Stimulated activated CD4-positive, alpha-beta T cell treated with anti-CD3 and anti-CD28 coated beads, Interleukin-1b, Interleukin-23, amount 100 ng/mL, for 24 hours (primary cell): ENCODE data around the gene TRHDE.
"Not testable (repeated sequence)": the region's sequence is repeated elsewhere in the genome, so short reads cannot be mapped to it uniquely, and the experiment has no call there.

Source experiments
- DNase-seq, 4 experiments: peaks; one replicate each; pipeline ENCODE4 v3.0.0-alpha.2; 2020; ENCODE audit warnings: low read depth in 4 of 4, low spot score in 1 of 4

Gene TRHDE

DNA sequence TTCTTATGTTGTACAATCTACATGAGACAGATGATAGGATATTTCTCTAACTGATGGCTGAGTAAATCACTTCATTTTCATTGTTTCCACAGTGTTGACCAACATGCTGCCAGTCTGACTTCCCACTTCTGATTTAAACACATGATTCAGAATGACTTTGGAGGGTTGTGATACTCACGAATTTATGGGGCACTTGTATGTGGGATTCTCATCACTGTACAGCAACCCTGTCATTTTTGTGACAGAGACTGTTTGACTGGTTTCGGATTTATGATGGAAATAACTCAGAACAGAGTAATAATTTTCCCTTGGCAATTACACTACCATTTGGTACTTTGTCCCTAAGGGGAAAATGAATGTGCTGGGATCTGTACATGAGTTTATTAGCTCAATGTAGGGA is 333.8 kb downstream of the TRHDE start:
- no peak for DNase-seq

DNA sequence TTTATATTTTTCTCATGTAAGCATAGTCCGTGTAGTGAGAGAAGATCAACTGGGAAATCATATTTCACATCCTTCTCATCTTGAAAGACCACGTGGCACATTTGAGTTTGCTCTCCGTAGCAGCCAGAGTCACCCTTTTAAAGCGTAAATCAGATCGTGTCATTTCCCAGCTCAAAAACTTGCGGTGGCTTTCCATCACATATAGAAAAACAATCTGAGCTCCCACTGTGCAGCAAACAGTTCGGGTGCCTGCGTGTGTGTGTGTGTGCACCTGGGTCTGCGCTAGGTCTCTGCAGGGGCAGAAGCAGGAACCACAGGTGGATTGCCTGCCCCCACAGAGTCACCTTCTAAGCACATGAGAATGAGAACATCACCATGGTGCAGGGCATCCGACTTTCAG is 338.2 kb downstream of the TRHDE start:
- no peak for DNase-seq

DNA sequence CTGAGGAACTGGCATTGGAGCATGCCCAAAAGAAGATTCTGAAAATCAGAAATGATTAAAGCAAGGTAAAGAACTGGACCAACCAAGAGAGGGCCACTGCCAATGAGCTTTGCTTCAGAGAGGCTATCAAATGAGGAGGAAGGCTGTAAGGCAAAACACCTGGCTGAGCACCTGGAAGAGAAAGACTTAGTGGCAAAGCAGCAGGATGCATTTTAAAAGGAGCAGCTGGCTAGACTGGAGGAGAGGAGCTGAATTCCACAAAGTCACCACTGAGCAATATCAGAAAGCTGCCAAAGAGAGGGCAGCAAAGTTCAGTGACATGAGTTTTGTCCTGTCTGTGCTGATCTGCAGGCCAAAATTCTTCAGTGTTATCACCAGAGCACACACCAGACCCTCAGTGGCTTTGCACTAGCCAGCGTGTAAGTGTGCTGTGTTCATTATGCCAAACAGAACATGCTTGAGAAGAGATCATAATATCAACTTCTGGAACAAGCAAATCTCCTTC is 338.7 kb downstream of the TRHDE start:
- DNase-seq = no peak

DNA sequence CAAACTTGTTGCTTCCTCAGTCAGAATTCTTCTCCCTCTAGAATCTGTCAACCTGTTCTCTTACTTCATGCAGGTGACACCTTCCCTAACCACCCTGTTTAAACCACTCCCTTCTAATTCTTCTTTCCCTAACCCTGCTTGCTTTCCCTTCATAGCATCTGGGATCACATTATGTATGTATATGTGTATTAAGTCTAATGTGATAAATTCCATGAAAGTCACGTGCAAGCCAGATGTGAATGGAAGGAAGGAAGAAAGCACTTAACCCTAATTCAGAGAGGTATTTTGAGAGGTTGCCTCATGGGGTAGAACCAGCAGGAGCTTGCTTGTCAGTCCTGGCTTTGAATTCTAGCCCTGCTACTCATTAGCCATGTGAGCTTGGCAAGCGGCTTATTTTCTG is 340.0 kb downstream of the TRHDE start:
- DNase-seq = no peak

DNA sequence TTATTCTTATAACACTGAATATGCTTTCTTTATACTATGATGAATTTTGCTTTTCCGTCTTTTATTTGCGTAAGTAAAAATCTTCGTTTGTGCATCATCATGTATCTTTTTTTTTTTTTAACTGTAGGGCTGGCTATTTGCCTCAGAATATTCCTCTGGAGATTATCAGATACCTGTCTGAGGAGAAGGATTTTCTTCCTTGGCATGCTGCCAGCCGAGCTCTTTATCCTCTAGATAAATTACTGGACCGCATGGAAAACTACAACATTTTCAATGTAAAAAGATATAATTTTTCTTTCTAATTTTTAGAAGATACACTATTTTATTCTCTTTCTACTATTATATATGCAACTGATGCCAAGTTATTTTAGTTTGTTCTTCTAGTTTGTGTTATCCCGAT is 346.6 kb downstream of the TRHDE start:
- DNase-seq = no peak

DNA sequence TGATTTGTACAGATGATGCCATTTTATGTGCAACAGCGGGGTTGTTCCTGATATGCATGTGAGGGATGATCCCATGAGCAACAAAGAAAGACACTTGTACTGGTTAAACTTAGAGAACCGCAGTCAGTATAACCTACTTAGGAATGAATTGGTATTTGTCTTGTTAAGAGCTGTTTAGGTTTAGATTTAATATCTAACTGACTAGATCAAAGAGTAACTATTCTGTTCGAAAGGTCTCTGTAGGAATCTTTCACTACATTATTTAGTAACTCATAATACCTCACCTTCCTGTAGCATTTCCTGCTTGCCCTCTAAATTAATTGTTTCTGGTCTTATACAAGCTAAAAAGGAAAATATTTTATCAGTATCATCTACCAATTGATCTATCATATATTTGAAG is 350.4 kb downstream of the TRHDE start:
- DNase-seq = no peak

DNA sequence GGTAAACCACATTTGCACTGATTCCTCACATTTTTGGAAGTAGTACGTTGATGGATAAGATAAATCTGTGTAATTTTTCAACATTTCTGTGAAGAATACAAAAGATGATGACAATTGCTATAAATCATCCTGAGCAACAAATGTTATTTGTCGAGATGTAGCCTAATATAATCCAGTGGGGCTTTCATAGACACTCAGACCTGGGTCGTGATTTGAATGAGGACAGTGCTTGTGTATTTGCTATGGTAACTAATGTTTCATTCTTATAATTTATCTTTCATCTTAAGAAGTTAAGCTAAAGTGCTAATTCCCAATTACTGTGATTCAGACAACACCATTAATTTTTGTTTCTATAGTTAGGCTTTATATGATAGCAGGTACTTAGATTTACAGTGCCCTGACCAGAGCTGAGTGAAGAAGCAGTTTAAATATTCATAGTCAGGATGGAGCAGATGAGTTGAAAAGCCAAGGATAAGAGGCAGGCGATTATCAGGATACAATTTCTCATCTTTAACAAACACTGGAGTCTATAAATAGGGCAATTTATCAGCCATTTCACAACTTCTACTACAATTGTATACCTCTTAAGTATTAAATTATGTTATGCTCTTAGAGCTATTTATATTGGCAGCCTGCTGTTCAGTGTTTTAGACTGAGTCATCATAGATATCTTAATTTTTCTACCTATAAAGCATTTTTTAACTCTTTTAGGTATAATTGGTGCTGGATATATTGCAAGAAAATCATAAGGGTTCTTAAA is 359.9 kb downstream of the TRHDE start:
- DNase-seq = no peak

DNA sequence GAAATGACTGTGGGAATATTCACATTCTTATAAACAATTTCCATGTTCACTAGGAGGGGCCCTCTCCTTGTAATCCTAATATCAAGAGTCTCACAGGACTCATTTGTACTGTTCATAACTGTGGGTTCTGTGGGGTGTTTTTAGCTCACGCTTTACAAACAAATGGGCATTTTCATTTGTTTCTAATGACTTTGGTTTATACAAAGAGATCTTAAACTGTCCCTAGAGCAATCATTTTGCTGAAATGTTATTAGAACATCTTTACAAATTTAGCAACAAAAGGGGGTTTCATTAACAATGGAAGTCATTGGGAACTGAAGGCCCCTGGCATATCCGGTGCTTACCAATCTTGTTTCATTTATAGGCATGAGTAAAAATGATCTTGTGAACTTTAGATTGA is 370.5 kb downstream of the TRHDE start:
- no peak for DNase-seq

DNA sequence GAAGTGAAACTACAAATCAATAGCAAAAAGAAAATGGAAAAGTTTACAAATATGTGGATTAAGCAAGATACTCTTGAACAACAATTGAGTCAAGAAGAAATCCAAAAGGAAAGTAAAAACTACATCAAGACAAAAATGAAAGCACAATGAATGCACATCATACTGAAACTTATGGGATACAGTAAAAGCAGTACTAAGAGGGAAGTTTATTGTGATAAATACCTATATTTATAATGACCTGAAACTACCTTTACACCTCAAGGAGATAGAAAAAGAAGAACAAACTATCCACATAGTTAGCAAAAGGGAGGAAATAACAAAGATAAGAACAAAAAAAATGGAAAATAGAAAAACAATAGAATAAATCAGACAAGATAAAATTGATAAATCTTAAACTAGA is 375.0 kb downstream of the TRHDE start:
- DNase-seq = no peak

DNA sequence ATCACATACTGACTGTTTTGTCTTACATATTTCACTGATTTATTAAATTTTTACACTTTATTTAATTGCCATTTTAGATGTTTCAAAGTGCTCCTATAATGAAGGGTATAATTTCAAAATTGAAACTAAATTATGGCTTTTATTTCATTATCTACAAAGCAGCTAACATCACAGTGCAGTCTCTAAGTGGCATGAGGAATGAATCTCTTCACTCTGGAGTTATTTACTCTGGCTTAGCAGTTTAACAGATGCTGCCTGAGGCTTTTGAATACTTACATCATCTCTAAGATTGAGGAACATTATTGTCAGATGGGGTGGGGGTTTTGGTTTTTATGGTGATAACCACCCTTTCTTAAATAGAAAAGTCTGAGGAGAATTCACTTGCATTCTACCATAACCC is 386.4 kb downstream of the TRHDE start:
- DNase-seq = no peak

DNA sequence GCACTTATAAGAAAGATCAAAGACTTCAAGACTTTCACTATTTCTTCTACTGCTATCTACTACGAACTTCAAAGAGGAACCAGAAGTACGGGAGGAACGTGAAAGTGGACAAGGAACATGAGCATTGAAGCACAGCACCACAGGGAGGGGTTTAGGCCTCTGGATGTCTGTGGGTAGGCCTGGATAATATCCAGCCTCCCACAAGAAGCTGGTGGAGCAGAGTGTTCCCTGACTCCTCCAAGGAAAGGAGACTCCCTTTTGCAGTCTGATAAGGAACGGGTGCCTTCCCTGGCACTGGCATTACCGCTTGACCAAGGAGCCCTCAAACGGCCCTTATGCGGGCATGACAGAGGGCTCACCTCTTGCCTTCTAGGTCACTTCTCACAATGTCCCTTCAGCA is 388.0 kb downstream of the TRHDE start:
- DNase-seq = not testable (repeated sequence)

DNA sequence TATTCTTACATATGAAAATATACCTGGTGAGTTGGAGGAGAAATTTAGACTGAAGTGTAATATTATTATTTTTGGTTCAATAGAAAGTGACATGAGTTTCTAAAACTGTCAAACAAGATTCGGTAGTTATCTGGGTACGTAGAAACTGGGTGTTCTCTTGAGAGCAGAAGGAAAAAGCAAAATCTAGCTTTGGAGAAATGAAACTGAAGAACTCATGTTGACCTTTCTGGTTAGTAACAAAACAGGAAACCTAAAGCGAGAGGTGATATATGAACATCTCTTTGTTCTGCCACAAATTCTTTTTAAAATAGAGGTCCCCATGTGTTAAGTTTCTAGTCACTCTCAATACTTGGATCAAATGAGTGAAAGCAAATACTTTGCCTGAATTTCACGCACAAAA is 401.7 kb downstream of the TRHDE start:
- DNase-seq = no peak

DNA sequence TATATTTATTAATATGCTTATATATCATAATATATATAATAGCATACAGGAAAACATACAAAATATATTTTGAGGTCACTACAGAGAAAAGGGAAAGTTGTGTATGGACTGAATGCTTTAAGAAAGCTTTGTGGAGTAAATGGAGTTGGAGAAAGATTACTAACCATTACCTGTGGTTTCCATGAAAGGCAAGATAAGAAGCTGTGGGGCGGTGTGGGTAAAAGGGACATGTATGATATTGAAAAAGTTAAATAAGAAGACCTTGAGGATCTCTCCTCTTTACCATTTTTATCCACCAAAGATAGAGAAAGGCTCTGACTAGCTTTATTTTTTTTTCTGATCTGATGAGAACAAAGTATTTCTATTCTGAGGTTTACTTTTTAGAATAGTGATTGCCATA is 404.4 kb downstream of the TRHDE start:
- DNase-seq = no peak

DNA sequence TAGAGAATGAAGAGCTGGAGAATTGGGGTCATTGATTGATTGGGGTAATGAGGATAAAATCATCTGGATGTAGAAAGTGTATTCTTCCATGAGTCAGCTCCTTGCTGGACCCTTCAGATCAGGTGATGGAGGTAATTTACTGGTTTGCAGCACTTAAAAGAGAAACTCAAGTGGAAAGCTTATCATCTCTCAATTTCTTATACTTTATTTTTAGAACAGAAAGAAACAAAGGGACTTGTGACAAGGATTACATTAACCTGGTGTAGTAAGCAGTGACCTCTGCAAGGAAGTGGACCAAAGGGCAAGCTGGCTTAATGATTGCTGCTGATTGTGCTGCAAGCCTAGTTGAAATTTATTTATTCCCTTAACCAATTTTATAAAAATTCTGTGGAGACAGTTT is 405.0 kb downstream of the TRHDE start:
- DNase-seq = no peak

DNA sequence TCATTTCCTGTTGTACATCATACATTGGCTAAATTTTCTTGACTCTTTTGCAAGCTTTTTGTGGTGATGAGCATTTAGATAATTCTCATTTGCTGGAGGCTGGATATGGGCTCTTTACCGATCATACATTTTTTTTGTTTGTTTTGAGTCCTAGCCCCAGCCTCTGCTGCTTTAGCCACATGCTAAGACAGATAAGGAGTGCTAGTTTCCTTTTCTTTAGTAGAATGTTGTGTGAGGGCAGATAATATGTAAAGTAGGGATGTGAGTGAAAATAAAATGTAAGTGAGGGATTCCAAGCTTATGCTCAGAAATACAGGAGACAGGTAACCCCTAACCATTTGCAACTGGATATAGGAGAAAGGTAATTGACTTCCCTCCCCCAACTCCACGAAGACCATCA is 405.7 kb downstream of the TRHDE start:
- DNase-seq = no peak

DNA sequence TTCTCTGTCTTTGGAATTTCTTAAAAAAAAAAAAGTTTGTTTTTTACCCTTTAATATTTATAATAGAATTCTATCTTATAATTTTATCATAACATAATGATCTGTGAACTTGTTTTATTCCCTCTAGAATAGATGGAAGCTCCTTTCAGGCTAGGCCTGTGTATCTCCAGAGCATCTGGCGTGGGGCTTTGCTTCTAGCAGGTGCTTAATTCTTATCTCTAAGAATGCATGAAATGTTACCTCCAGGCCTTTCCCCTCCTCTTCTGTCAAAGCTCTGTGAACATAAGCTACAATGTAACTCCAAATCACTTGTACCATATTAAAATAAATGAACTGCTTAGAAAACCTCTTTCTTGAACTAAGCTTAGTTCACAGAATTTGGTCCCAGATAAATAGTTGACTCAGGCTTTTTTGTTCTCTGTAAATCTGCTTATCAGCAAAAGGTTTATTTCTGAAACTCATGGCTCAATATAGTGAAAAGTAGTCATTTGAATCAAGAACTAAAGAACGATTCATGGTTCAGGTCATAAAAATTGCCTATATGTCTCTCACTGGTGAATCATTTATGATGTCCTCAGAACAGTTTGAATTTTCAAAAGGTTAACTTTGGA is 407.1 kb downstream of the TRHDE start:
- DNase-seq = no peak

DNA sequence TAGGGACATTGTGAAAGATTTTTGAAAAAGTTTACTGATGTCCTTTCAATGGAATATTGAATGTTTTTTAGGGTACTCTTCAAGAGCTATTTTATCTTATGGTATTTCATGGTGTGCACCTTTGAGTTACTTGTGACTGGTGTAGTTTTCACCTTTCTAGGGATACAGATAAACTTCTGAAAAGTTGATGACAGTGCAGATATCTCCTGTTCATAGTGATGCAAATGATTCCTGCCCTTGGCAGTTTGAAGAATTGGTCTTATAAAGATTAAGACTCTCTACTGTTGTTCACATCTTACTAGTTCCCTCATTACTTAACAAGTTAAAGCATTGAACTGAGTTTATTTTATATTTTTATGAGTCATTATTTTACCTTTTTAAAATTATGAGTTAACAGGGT is 408.9 kb downstream of the TRHDE start:
- no peak for DNase-seq

DNA sequence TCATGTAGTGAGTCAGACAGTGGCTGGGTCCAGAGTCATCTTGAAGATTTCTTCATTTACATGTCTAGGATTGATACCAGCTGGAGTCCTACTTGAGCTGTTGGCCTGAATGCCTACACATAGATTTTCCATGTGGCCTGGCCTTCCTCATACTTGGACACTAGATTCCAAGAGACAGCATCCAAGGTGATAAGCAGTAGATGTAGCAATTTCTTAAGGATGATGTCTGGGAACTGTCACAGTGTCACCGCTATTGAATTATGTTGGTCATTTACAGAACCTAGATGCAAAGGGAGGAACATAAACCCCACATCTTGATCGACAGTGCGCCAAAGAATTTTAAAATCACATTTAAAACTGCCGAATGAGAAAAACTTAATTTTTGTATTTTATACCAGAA is 412.3 kb downstream of the TRHDE start:
- no peak for DNase-seq

DNA sequence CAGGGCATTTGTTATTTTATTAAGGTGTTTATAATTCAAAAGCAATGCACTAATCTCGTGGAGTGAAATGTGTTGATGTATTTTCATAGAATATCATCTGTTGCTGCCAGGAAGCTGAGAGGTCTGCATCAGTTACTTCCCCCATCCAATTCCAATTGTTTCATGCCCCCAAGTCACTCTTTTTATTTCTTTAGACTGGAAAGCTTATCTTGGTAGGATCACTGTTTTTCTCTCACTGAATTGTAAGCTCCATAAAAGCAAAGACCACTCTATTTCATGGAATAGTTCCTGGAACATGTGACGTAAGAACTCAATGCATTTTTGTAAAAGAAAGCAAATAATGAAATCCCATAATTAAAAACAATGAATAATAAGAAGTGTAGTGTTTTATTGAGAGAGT is 420.2 kb downstream of the TRHDE start:
- no peak for DNase-seq

DNA sequence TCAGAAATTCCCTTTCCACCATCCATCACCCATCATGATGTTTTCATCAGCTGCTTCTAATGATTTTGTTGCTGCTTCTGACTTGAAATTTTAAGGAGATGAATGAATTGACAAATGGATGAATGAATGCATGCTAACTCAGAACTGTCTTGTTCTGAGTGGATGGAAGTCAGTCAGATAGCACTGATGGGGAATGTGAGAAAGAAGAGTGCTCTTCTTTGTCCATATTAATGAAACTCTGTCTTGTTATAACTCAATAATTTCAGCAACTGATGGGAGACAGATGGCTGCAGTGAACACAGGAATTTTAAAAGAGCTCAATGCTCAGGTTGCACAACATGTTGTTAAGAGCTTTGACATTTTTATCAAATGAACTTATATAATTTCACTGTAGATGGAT is 422.0 kb downstream of the TRHDE start:
- DNase-seq = no peak

DNA sequence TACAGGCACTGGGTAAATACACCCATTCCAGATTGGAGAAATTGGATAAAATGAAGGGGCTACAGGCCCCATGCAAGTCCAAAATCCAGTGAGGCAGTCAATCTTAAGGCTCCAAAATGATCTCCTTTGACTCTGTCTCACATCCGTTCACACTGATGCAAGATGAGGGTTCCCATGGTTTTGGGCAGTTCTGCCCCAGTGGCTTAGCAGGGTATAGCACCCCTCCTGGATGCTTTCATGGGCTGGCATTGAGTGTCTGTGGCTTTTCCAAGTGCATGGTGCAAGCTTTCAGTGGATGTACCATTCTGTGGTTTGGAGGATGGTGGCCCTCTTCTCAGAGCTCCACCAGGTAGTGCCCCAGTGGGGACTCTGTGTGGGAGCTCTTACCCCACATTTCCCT is 427.2 kb downstream of the TRHDE start:
- no peak for DNase-seq

DNA sequence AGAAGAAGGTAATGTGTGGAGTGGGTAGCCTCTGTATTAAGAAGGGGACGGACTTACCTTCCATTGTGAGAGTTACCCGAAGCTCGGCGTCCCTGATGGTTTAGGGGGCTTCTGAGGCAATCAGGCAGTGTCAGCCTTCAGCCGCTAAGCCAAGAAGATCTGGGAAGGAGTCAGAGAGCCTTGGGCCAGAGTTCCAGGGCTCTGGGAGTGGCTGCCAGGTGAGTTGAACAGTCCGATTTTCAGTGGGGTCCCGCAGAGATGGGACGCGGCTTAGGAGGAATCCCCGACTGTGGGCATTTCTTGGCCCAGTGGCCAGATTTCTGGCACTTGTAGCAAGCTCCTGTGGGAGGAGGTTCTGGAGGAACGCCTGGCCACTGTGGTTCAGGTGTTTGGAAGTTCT is 439.9 kb downstream of the TRHDE start:
- not testable (repeated sequence) for DNase-seq

DNA sequence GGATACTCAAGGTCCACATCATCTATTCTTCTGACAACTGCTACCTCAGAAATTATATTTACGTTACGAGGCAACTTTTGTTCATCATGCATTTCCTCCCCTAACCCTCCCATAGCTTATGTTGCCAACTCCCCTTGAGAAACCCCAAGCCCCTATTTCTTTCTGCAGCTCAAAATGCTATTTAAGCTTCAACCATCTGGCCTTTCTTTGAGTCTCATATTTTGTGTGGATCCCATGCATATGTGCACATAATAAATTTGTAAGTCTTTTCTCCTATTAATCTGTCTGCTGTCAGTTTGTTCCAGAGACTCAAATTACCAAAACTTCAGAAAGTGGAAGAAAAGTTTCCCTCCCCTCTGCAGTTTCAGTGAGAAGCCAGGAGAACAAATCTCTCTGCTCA is 444.1 kb downstream of the TRHDE start:
- DNase-seq = no peak
